ENCODE results near the gene C10orf53. TPM values are rescaled to one million over a fixed set of nuclear protein-coding genes. Genes with fewer than 3 reads are reported as not detected.

Gene C10orf53
- total RNA-seq, 1 experiment from 2014 or later = not detected

GRCh38 chr10:49742683-49743463 lies 63.4 kb downstream of the C10orf53 start:
- Histone ChIP-seq H3K4me3 (ENCODE audit: low read depth in 2 of 2, low read length in 2 of 2) (no peak overlapping the region), H3K27me3 (ENCODE audit: control insufficient read depth, insufficient read depth, low read length) (no peaks in the 10 kb centered on the region), H3K4me1 (ENCODE audit: control insufficient read depth, insufficient read depth, low read length) (no peaks in the 10 kb centered on the region), H3K9me3 (ENCODE audit: control insufficient read depth, insufficient read depth, low read depth, low read length) (no peaks in the 10 kb centered on the region), H3K36me3 (ENCODE audit: control insufficient read depth, insufficient read depth, low read length) (no peaks in the 10 kb centered on the region), H3K27ac (ENCODE audit: low read length) (no peak overlapping the region)
- intact Hi-C loops (cut with micrococcal nuclease; ENCODE audit: unreplicated experiment) (no loop called here), in situ Hi-C loops (cut with HindIII; ENCODE audit: low pct_unique_long_range_greater_than_20kb, low sequenced_read_pairs) (no loop called here)
- no TSS peak for BruUV-seq (replicated peaks)
- POLR2A ChIA-PET = no interaction called here
- ATAC-seq (no peak), DNase-seq (ENCODE audit: low read depth, low spot score) (no peak)
- no peak for TF ChIP-seq TCF7L2 (IDR thresholded peaks at IDR 0.05; ENCODE audit: low read depth, low read length)
- TF ChIP-seq POLR2AphosphoS5 (IDR thresholded peaks at IDR 0.05; ENCODE audit: low read depth, low read length) = no peak
- TF ChIP-seq REST (IDR thresholded peaks at IDR 0.05; ENCODE audit: insufficient read depth in 1 of 2, low read depth in 2 of 2, low read length in 1 of 2) = no peak
- TF ChIP-seq SIN3A (IDR thresholded peaks at IDR 0.05; ENCODE audit: borderline replicate concordance, insufficient read depth, low read depth, low read length) = no peak
- TF ChIP-seq, protein P1, sequence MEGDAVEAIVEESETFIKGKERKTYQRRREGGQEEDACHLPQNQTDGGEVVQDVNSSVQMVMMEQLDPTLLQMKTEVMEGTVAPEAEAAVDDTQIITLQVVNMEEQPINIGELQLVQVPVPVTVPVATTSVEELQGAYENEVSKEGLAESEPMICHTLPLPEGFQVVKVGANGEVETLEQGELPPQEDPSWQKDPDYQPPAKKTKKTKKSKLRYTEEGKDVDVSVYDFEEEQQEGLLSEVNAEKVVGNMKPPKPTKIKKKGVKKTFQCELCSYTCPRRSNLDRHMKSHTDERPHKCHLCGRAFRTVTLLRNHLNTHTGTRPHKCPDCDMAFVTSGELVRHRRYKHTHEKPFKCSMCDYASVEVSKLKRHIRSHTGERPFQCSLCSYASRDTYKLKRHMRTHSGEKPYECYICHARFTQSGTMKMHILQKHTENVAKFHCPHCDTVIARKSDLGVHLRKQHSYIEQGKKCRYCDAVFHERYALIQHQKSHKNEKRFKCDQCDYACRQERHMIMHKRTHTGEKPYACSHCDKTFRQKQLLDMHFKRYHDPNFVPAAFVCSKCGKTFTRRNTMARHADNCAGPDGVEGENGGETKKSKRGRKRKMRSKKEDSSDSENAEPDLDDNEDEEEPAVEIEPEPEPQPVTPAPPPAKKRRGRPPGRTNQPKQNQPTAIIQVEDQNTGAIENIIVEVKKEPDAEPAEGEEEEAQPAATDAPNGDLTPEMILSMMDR (IDR thresholded peaks at IDR 0.05) = no peak
- CTCF ChIA-PET = no interaction called here

DNA sequence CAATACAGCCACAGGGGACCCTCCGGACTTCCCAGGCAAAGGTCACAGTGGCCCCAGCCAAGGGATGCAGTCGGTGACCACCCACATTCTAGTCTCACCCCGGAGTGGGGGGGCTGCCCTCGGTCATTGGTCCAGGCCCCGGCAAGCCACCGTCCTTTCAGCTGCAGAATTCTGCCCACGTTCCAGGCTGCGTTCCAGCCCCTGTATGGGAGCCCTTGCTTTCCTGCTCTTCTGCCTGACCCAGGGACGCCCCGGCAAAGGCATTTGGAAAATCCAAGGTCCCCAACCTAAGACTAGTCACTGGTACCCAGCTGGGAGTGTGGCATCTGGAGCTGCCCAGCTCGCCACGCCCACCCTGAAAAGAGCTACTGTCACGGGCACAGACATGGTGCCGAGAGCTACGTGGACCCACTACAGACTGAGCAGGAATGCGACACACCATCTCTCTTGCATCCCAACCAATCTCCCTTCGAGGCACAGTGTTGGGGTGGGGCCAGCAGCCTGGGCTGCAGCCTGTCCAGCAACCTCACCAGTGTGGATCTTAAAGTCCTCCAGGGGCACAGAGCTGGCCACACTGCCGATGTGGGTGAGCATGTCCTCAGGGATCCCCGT lies 64.1 kb downstream of the C10orf53 start:
- Histone ChIP-seq H3K9me3 (ENCODE audit: control insufficient read depth, insufficient read depth, low read depth, low read length) (no peaks in the 10 kb centered on the region), H3K27ac (ENCODE audit: low read length) (no peak overlapping the region), H3K36me3 (ENCODE audit: control insufficient read depth, insufficient read depth, low read length) (no peaks in the 10 kb centered on the region), H3K4me1 (ENCODE audit: control insufficient read depth, insufficient read depth, low read length) (no peaks in the 10 kb centered on the region), H3K4me3 (ENCODE audit: low read depth in 2 of 2, low read length in 2 of 2) (no peak overlapping the region), H3K27me3 (ENCODE audit: control insufficient read depth, insufficient read depth, low read length) (no peaks in the 10 kb centered on the region)
- DNase-seq (ENCODE audit: low read depth, low spot score) (no peak), ATAC-seq (no peak)
- in situ Hi-C loops (cut with HindIII; ENCODE audit: low pct_unique_long_range_greater_than_20kb, low sequenced_read_pairs) = no loop called here
- intact Hi-C loops (cut with micrococcal nuclease; ENCODE audit: unreplicated experiment) = no loop called here
- ChIA-PET POLR2A (no interaction called here), CTCF (no interaction called here)
- no TSS peak for BruUV-seq (replicated peaks)
- TF ChIP-seq SIN3A (IDR thresholded peaks at IDR 0.05; ENCODE audit: borderline replicate concordance, insufficient read depth, low read depth, low read length) (no peak), REST (IDR thresholded peaks at IDR 0.05; ENCODE audit: insufficient read depth in 1 of 2, low read depth in 2 of 2, low read length in 1 of 2) (no peak), TCF7L2 (IDR thresholded peaks at IDR 0.05; ENCODE audit: low read depth, low read length) (no peak), POLR2AphosphoS5 (IDR thresholded peaks at IDR 0.05; ENCODE audit: low read depth, low read length) (no peak)
- TF ChIP-seq, protein P1 (IDR thresholded peaks at IDR 0.05) = no peak

All from Panc1 (cell line).